Osteocyte (in vitro differentiated cells): ENCODE results near the gene E2F6. TPM values are rescaled to one million over a fixed set of nuclear protein-coding genes. Genes with fewer than 3 reads are reported as not detected.

ENCODE experiments used
- DNase-seq: peaks from one replicate; pipeline ENCODE4 v3.0.0; 2021; ENCODE audit warnings: mixed read lengths; ENCODE audit not compliant: unreplicated experiment; ENCODE audit errors: extremely low spot score
- H3K27ac Mint-ChIP-seq: one replicate; pipeline ENCODE4 v1.8.0; 2021; ENCODE audit warnings: mild to moderate bottlenecking, mixed read lengths; ENCODE audit not compliant: unreplicated experiment
- H3K27me3 Mint-ChIP-seq: one replicate; pipeline ENCODE4 v1.8.0; 2021; ENCODE audit warnings: mixed read lengths; ENCODE audit not compliant: unreplicated experiment
- H3K36me3 Mint-ChIP-seq: one replicate; pipeline ENCODE4 v1.8.0; 2021; ENCODE audit warnings: mixed read lengths; ENCODE audit not compliant: unreplicated experiment
- H3K4me1 Mint-ChIP-seq: one replicate; pipeline ENCODE4 v1.8.0; 2021; ENCODE audit warnings: mixed read lengths; ENCODE audit not compliant: unreplicated experiment
- H3K4me3 Mint-ChIP-seq: one replicate; pipeline ENCODE4 v1.8.0; 2021; ENCODE audit warnings: mild to moderate bottlenecking, moderate library complexity, mixed read lengths; ENCODE audit not compliant: unreplicated experiment
- H3K9me3 Mint-ChIP-seq: one replicate; pipeline ENCODE4 v1.8.0; 2021; ENCODE audit warnings: mixed read lengths; ENCODE audit not compliant: unreplicated experiment
- total RNA-seq: library from RNA; stranded (reverse); gene quantifications from 2 replicates; pipeline ENCODE4 v1.2.1, GENCODE V29; 2021
- TF ChIP-seq, protein P1 (sequence below): fragments of 200-600 bp; sonication (generic); IDR thresholded peaks from 2 replicates; pipeline ENCODE4 v1.5.0; 2021; ENCODE audit warnings: antibody characterized with exemption, mild to moderate bottlenecking, moderate library complexity

E2F6 gene
- total RNA-seq, 1 donor from 2014 or later, result 14.8 TPM

DNA sequence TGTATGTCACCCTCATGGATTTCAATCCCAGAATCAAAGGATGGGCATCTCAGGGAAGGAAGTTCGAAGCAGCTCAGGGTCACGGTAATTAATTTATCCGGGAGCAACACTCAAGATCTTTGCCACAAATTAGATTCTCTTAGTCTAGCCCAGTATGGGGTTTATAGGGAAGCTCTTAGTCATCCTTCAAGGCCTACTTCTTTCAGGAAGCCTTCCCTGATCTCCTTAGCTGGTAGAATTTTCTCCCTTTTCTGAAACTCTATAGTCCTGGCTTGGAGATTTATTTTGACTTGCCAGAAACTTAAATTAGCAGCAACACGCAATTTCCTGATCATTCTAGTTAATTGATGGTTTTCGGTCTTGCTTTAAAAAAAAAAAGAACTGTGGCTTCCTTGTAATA is 47.4 kb upstream of the E2F6 start:
- TF ChIP-seq, protein P1, sequence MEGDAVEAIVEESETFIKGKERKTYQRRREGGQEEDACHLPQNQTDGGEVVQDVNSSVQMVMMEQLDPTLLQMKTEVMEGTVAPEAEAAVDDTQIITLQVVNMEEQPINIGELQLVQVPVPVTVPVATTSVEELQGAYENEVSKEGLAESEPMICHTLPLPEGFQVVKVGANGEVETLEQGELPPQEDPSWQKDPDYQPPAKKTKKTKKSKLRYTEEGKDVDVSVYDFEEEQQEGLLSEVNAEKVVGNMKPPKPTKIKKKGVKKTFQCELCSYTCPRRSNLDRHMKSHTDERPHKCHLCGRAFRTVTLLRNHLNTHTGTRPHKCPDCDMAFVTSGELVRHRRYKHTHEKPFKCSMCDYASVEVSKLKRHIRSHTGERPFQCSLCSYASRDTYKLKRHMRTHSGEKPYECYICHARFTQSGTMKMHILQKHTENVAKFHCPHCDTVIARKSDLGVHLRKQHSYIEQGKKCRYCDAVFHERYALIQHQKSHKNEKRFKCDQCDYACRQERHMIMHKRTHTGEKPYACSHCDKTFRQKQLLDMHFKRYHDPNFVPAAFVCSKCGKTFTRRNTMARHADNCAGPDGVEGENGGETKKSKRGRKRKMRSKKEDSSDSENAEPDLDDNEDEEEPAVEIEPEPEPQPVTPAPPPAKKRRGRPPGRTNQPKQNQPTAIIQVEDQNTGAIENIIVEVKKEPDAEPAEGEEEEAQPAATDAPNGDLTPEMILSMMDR, result no peak
- H3K27ac Mint-ChIP-seq, result no peak overlapping the region

DNA sequence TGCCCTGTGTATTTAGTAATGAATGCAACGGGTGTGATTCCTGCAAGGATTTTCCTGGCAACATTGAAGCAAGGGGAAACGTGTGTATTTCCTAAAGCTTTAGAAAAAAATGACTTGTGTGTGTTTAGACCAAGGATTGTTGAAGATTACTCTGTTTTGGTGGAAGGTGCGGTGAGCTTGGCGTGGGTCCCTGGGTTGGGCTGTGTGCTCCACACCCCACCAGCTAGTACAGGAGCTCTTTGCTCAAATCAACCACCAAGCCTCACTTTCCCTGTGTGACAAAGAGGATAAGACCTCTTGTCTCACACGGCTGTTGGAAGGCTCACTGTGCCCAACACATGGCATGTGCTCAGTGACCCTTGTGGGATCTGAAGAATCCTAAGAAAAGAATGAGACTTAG is 46.5 kb upstream of the E2F6 start:
- DNase-seq, result no peak
- Mint-ChIP-seq H3K27ac (no peak overlapping the region), H3K4me1 (no peaks in the 10 kb centered on the region), H3K36me3 (no peaks in the 10 kb centered on the region), H3K27me3 (peaks cover 39% of the 10 kb centered on the region), H3K4me3 (no peak overlapping the region), H3K9me3 (no peaks in the 10 kb centered on the region)
- TF ChIP-seq, protein P1, result no peak

More for the DNA sequence above, 47.4 kb upstream of the E2F6 start:
- no peaks in the 10 kb centered on the region for H3K4me1 Mint-ChIP-seq
- no peak for DNase-seq
- no peak overlapping the region for H3K4me3 Mint-ChIP-seq
- H3K36me3 Mint-ChIP-seq, result no peaks in the 10 kb centered on the region
- peaks cover 36% of the 10 kb centered on the region for H3K27me3 Mint-ChIP-seq
- no peaks in the 10 kb centered on the region for H3K9me3 Mint-ChIP-seq

DNA sequence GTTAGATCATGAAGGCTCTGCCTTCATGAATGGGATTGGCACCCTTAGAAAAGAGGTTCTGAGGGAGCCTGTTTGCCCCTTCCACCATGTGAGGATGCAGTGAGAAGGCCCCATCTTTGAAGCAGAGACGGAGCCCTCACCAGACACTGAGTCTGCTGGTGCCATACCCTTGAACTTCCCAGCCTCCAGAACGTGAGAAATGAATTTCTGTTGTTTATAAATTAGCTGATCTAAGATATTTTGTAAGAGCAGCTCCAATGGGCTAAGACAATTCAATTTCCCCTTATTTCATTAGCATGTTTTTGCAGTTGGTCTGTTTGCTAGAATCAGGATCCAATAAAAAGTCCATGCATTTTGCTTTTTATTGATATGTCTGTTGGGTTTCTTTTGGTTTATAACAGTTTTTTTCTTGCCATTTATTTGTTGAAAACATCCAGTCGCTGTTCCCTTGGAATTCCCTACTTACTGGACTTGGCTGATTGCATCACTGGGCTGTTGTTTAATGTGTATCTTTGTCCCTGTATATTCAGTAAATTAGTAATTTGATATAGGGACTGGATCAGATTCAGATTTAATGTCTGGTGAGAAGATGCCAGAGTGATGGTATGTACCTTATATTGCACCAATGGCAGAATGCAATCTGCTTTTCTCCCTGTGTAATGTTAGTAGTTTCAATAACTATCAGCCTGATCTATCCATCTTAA is 43.8 kb upstream of the E2F6 start:
- DNase-seq, result no peak
- Mint-ChIP-seq H3K36me3 (no peaks in the 10 kb centered on the region), H3K27ac (no peak overlapping the region), H3K4me1 (no peaks in the 10 kb centered on the region), H3K27me3 (peaks cover 36% of the 10 kb centered on the region), H3K9me3 (no peaks in the 10 kb centered on the region), H3K4me3 (no peak overlapping the region)
- TF ChIP-seq, protein P1, result no peak

DNA sequence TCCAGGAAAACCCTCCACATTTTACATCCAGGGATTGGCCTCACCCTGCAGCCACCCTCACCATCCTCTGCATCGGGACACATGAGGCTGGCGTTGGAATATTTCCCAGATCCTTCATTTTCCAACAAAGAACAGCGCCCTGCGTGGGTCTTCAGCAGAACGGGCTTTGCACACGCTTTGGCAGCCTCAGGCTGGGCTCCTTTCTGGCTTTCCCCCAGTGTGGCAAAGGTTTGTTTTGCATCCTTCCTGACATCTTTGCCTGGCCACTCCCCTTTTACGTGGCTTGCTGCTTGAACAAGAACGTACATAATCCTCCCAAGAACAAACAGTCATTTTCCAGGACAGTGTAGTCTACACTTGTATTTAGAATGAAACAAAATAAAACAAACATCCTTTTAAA is 42.3 kb upstream of the E2F6 start:
- Mint-ChIP-seq H3K27me3 (peaks cover 33% of the 10 kb centered on the region), H3K4me1 (no peaks in the 10 kb centered on the region), H3K4me3 (no peak overlapping the region), H3K27ac (no peak overlapping the region), H3K36me3 (no peaks in the 10 kb centered on the region), H3K9me3 (peaks cover 3% of the 10 kb centered on the region)
- TF ChIP-seq, protein P1, result no peak
- no peak for DNase-seq

DNA sequence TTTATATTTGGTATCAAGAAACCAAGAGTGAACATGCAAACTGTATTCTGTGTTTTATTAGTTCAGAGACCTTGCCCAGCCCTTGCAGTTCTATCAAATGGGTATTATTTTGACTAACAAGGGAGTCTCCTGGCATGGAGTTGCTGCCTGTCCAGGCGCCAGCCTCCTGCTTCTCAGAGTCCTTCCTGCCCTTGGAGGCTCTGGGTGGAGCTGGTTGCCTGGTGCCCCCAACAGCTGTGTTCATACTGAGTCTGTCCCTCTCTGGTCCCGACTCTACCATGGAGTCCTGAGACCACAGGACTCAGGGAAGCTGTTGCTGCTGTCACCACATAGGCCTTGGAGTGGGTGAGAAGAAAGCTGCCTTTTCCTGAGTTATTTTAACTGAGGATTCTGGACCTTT is 41.6 kb upstream of the E2F6 start:
- no peaks in the 10 kb centered on the region for H3K4me1 Mint-ChIP-seq
- TF ChIP-seq, protein P1, result no peak
- H3K36me3 Mint-ChIP-seq, result no peaks in the 10 kb centered on the region
- H3K27me3 Mint-ChIP-seq, result peaks cover 27% of the 10 kb centered on the region
- no peak for DNase-seq
- H3K27ac Mint-ChIP-seq, result no peak overlapping the region
- H3K4me3 Mint-ChIP-seq, result no peak overlapping the region
- H3K9me3 Mint-ChIP-seq, result peaks cover 8% of the 10 kb centered on the region
